NK-92 treated with Interleukin-12 subunit alpha and Interleukin-12 subunit beta, amount 100 ng/mL, for 24 hours (cell line): ENCODE data around the gene AMD1.
"Not testable (repeated sequence)": the region's sequence is repeated elsewhere in the genome, so short reads cannot be mapped to it uniquely, and the experiment has no call there.

ENCODE experiments used
- DNase-seq: peaks from one replicate; lab custom pipeline; 2025; lab: John Stamatoyannopoulos, UW

Gene AMD1

DNA sequence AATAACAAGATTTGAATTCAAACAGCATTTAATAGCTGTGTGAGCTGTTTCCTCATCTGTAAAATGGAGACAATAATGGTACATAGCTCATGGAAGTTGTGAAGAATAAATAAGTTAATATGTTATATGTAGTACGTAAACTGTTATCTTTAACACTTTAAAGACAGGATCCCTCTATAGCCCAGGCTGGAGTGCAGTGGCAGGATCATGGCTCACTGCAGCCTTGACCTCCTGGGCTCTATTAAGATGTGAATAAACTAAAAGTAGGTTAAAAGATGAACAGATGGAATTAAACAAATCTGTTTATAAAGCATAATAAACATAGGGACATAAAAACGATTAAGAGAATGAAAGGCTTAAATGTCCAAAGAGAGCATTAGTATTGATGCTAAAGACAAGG lies 3.0 kb downstream of the AMD1 start:
- DNase-seq: no peak

DNA sequence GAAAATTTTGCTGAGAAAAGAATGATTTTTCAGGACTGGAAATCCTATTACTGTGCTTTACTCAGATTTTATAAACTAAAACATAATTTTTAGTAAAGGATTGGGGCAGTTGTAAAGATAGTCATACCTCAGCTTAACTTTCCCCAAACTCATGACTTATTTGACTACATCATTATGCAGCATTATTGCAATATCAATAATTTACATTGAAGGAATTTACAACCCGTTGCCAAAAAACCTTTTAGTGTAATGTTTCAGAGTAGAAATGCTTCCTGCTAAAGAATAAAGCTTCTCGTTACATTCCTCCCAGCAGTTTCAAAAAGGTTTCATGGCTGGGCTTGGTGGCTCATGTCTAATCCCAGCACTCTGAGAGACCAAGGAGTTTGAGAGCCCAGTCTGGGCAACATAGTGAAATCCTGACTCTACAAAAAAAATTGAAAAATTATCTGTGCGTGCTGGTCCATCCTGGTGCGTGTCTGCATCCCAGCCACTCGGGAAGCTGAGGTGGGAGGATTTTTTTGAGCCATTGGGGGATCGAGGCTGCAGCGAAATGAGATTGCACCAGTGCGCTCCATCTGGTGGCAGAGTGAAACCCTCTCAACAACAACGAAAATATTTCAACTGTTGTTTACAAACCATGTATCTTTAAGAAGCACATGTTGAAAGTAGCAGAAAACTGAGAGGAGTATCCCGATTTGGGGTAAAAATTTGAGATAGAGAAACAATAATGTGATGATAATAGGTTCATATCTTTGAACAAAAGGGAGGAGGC lies 4.4 kb downstream of the AMD1 start:
- DNase-seq: no peak

DNA sequence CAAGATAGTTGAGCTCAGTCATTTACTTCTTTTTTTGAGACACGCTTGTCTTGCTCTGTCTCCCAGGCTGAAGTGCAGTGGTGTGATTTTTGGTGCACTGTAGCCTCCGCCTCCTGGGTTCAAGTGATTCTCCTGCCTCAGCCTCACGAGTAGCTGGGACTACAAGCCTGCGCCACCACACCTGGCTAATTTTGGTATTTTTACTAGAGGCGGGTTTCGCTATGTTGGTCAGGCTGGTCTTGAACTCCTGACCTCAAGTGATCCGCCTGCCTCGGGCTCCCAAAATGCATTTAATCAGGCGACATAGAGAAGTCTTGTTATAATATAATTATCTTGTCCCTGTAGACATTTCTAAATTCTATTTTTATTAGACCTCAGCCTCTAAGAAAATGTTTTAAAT lies 6.1 kb downstream of the AMD1 start:
- no peak for DNase-seq

DNA sequence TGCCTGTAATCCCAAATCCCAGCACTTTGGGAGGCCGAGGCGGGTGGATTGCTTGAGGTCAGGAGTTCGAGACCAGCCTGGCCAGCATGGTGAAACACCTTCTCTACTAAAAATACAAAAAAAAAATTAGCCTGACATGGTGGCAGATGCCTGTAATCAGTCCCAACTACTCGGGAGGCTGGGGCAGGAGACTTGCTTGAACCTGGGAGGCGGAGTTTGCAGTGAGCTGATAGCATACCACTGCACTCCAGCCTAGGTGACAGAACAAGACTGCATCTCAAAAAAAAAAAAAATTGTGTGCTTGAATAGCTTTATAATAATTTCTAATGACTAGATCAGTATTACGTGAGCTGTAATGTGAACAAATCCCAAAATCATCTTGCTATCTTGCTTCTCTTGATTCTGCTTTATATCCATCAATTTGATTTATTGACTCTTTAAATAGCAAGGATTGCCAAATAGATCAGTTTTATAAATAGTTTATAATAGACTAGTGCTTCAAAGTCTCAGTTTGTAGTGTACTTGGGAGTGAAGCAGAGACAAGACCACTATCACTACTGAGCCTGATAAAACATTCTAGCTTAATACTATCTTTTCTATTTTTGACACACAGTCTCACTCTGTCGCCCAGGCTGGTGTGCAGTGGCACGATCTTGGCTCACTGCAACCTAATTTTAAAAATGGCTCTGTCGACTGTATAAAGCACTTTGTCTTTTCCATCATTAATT lies 7.1 kb downstream of the AMD1 start:
- DNase-seq: no peak

DNA sequence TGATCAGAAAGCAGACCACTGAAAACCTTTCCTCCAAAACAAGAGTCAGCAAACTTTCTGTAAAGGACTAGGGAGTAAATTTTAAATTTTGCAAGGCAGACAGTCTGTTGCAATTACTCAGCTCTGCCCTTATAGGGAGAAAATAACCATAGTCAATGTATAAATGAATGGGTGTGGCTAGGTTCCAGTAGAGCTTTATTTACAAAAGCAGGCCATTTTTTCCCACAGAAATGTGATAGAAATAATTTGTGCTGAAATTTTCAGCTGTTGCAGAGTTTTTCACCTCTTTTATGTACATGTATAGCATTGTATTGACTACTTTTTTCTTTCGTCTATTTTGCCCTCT lies 7.7 kb downstream of the AMD1 start:
- no peak for DNase-seq

DNA sequence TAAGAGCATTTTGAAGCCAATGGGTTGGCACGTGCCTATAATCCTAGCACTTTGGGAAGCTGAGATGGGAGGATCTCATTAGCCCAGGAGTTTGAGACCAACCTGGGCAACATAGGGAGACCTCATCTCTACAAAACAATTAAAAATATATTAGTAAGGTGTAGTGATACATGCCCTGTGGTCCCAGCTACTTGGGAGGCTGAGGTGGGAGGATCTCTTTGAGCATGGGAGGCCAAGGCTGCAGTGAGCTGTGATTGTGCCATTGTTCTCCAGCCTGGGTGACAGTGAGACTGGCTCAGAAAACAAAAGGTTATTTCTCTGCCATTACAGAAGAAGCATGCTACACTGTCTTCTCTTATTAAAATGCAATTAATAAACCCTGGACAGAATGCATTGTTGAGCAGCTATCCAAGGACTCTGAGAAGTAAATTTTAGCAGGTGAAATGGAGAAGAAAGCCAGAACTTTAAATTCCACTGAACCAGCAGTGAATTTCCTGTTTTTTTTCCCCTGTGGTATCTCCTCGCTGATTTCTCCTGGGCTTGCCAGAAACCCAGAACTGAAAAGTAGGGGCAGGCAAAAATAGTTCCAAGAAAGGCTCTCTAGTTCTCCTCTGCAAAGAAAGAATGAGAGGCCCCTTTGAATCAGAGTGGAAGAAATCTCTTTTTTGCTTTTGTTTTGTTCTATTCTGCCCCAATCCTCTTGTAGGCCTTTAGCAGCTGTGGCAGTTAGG lies 8.4 kb downstream of the AMD1 start:
- no peak for DNase-seq

DNA sequence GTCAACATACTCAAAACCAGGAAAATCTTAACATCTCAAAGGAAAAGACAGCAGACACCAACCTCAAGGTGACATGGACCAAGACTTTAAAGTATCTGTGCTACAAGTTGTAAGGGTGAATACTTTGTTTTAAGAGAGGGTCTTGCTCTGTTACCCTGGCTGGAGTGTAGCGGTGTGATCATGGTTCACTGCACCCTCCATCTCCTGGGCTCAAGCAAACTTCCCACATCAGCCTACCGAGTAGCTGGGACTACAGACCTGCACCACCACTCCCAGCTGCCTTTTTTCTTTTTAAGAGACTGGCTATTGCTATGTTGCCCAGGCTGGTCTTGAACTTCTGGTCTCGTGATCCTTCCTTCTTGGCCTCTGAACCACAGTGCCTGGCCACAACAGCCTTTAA lies 9.7 kb downstream of the AMD1 start:
- DNase-seq: no peak

DNA sequence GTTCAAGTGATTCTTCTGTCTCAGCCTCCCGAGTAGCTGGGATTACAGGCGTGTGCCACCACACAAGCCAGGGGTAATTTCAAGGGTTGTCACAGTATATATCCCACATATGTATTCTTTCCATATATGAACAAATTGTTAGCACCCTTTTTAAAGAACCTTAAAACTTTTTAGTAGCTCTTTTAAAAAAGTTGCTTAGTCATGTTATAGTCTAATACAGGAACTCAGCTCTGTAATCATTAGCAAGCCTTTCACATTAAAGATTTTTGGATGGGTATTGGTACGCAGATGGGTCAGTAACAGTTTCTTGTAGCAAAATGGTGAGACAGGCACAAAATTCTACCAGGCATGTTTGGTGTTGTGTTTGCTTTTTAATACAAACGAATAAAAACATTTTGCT lies 10.9 kb downstream of the AMD1 start:
- DNase-seq: no peak

DNA sequence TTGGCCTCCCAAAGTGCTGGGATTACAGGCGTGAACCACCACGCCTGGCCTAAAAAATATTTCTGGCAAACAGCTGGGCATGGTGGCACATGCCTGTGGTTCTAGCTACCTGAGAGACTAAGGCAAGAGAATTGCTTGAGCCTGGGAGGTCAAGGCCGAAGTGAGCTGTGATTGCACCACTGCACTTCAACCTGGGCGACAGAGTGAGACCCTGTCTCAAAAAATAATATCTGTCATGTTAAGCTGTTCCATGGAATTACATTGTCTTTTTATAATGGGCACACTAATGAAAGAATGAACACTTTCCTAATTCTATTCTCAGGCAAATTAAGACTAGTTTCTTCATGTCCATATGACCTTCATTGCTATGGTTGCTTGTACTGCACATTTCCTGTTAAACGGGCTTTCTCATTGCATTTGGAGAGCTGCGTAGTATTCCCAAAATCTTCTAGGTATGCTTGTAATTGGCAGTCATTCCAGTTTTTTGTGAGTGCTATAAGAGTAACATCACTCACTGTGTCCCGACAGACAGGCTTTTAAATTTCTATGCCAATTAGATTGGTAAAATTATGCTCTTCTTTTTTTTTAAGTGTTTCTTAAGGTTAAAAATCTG lies 12.1 kb downstream of the AMD1 start:
- DNase-seq: no peak

DNA sequence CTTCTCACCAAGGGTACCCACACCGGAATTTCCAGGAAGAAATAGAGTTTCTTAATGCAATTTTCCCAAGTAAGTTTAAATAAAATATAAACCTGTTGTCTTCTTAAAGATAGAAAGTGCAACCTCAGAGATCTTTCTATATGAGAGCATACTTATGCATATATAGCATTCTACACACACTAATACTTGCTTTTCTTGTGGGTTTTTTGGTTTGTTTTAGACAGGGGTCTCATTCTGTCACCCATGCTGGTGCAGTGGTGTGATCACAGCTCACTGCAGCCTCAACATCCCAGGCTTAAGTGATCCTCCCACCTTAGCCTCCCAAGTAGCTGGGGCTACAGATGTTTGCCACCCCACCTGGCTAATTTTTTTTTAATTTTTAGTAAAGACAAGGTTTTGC lies 15.7 kb downstream of the AMD1 start:
- no peak for DNase-seq

DNA sequence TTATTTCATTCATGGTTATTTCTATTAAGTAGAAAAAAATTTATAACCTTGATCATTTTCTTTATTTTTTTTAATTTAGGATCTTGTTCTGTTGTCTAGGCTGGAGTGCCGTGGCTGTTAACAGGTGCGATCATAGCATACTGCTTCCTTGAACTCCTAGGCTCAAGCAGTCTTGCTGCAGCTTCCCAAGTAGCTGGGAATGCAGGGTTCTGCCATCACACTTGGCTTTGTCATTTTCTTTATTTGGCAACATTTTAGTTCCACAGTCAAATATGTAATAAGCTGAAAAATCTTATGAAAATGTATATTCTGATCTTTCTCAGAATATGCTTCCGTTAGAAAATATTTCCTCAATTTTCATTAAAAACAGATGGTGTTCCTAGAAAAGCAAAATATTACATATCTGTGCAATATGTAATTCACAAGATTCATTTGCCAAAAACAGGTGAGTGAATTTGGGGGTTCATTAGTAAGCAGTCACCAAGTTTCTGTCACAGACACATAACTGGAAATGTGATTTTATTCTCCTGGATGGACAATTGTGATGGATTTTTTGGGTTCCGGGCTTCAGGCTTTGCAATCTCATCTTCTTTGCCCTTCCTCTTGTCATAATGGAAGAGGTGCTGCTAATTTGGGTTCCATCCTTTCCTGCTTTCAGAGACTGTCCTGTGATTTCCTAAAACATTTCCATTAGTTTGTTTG lies 21.5 kb downstream of the AMD1 start:
- DNase-seq: no peak

DNA sequence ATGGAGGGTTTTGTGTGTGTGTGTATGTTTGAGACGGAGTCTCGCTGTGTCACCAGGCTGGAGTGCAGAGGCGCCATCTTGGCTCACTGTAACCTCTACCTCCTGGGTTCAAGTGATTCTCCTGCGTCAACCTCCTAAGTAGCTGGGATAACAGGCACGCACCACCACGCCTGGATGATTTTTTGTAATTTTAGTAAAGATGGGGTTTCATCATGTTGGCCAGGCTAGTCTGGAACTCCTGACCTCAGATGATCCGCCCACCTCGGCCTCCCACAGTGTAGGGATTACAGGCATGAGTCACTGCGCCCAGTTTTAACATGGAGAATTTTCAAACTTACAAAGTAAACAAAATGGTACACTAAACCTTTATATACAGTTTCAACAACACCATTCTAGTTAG lies 22.8 kb downstream of the AMD1 start:
- no peak for DNase-seq

DNA sequence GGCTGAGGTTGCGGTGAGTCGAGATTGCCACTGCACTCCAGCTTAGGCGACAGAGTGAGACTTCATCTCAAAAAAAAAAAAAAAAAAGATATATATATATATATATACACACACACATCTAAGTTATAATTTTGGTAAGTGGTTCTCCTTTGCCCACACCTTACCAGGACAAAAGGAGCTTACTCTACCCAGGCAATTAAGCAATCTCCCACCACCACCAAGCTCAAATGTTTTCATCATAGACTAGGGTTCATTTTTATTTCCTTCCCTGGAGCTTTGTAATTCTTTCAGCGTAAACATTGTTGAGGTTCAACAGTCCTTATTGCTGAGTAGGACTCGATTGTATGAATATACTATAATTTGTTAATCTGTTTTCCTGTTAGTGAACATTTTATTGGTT lies 23.5 kb downstream of the AMD1 start:
- no peak for DNase-seq

DNA sequence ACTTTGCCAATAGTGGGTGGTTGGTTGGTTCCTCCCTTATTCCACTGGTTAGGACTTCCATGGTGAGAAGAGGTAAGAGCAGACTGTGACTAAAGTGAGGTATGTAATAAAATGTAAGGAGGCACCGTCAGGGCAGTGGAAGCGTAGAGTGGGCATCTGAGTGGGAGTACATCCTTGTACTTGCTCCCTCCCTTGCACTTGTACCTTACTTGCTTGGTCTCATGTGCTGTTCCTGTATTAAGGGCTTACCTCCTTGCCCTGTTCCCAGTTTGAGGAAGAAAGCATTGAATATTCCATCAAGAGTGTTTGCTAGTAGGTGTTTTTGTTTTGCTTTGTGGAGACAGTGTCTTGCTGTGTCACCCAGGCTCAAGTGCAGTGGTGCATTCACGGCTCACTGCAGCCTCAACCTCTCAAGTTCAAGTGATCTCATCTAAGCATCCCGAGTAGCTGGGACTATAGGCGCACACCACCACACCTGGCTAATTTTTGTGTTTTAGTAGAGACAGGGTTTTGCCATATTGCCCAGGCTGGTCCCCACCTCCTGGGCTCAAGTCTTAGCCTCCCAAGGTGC lies 25.5 kb downstream of the AMD1 start:
- no peak for DNase-seq

DNA sequence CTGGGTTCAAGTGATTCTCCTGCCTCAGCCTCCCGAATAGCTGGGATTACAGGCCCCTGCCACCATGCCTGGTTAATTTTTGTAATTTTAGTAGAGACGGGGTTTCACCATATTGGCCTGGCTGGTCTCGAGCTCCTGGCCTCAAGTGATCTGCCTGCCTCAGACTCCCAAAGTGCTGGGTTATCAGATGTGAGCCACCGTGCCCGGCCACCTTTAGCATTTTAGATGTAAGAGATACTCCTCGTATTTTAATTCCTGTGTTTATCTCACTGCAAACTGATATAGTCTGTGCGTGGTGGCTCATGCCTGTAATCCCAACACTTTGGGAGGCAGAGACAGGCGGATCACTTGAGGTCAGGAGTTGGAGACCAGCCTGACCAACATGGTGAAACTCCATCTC lies 27.0 kb downstream of the AMD1 start:
- not testable (repeated sequence) for DNase-seq

DNA sequence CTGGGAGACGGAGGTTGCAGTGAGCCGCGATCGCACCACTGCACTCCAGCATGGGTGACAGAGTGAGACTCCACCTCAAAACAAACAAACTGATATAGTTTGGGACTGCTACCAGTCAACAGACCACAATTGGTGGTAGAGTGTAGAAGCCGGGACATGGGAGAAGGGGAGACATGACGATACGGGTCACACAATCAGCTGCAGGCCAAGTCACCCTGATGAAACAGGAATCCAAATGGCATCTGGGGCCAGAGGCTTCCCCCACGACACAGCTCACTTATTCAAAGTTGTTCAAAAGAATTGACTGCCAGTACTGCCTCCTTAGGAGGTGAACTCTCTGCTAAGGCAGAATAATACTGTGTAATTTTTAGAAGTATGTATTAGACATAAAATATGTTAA lies 27.5 kb downstream of the AMD1 start:
- DNase-seq: no peak

DNA sequence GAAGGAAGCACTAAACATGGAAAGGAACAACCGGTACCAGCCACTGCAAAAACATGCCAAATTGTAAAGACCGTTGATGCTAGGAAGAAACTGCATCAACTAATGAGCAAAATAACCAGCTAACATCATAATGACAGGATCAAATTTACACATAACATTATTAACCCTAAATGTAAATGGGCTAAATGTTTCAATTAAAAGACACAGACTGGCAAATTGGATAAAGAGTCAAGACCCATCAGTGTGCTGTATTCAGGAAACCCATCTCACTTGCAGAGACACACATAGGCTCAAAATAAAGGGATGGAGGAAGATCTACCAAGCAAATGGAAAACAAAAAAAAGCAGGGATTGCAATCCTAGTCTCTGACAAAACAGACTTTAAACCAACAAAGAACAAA lies 31.7 kb downstream of the AMD1 start:
- not testable (repeated sequence) for DNase-seq

DNA sequence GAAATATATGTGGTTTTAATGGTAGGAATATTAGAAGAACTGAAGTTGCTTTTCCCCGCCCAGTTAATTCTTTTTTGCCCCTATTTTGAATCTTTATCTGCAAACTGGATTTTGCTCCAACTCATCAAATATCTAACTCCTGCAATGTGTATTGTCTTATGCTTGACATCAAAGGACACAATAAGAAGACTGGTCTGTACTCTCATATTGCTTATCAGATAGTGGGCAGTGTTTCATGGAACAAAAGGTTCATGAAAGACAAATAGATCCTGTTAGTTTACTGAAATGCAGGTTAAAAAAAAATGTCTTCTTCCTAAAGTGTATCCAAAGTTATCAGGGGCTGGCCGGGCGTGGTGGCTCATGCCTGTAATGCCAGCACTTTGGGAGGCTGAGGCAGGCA lies 56.2 kb downstream of the AMD1 start:
- DNase-seq: no peak

DNA sequence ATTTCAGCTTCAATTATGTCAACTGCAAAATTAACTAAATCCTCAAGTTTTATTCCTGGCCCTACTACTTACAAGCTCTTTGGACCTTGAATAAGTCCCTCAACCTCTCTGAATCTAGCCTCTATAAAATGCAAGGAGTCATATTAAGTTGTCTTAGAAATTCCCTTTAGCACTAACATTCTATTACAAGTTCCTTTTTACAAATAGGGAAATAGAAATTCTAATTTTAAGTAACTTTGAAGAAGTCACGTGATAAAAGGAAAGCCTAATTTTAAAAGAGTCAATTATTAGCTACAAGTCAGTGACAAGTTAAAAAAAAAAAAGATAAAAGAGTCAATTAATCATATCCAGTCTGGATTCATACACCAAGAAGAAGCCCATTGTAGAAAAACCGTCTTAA lies 59.3 kb downstream of the AMD1 start:
- no peak for DNase-seq

DNA sequence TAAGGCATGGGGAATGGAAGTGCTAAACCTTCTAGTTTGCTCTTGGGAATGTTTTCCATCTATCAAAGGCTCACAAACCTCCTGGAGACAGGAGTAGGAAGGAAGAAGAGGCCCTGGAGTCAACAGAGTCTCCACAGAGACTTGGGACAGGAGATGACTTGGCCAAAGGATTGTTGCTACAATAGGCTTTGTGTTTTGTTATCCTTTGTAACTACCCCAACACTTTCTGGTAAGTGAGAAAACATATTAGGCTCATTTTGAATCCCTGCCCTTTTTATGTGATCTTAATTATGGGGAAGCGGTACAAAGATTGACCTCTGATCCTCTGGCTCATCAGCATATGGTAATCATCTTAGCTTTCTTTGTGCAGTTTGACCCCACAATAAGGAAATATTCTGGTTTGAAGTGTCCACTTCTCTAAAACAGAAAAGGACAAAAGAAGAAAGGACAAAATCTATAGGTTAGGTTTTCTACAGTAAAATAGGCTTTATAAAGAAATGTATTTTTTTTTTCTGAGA lies 59.9 kb downstream of the AMD1 start:
- no peak for DNase-seq

DNA sequence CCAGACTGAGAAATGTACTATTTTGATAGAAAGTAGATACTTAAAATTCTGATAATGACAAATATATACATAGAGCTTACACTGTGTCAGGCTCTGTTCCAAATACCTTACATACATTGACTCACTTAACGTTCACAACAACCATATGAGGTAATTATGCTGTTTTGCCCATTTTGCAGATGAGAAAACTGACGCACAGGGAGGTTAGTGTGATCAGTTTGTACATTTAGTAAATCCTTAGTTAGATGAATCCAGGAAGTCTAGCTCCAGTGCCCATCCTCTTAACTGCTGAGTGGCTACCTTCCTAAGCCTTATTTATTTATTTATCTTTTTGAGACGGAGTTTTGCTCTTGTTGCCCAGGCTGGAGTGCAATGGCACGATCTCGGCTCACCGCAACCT lies 60.6 kb downstream of the AMD1 start:
- DNase-seq: no peak

DNA sequence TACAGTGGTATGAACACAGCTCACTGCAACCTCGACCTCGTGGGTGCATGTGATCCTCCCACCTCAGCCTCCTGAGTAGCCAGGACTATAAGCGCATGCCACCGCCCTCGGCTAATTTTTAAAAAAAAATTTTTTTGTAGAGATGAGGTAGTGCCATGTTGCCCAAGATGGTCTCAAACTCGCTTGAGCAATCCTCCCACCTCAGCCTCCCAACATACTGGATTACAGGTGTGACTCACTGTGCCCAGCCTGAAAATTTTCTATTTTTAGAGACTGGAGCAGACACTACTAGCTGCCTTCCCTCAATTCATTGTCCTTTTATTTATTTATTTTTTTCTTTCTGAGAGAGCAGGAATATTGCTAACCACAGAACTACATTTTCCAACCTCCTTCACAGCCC lies 63.6 kb downstream of the AMD1 start:
- peak; percentile 23 for DNase-seq
